Glutamatergic neuron (in vitro differentiated cells): ENCODE data around the gene BBS7. TPM values are rescaled to one million over a fixed set of nuclear protein-coding genes. Genes with fewer than 3 reads are reported as not detected.

Experiments used
- DNase-seq: peaks from one replicate; pipeline ENCODE4 v3.0.0; 2022
- H3K27ac Mint-ChIP-seq: one replicate; pipeline ENCODE4 v1.8.0; 2020; ENCODE audit warnings: mild to moderate bottlenecking, mixed read lengths, inconsistent platforms; ENCODE audit not compliant: unreplicated experiment
- H3K27me3 Mint-ChIP-seq: one replicate; pipeline ENCODE4 v1.8.0; 2020; ENCODE audit warnings: mild to moderate bottlenecking, moderate library complexity, mixed read lengths, inconsistent platforms; ENCODE audit not compliant: unreplicated experiment
- H3K36me3 Mint-ChIP-seq: one replicate; pipeline ENCODE4 v1.8.0; 2020; ENCODE audit warnings: mild to moderate bottlenecking, mixed read lengths, inconsistent platforms; ENCODE audit not compliant: unreplicated experiment
- H3K4me1 Mint-ChIP-seq: one replicate; pipeline ENCODE4 v1.8.0; 2020; ENCODE audit warnings: mild to moderate bottlenecking, low read depth, mixed read lengths, inconsistent platforms; ENCODE audit not compliant: unreplicated experiment
- H3K4me3 Mint-ChIP-seq: one replicate; pipeline ENCODE4 v1.8.0; 2020; ENCODE audit warnings: mild to moderate bottlenecking, mixed read lengths, inconsistent platforms; ENCODE audit not compliant: unreplicated experiment
- H3K9me3 Mint-ChIP-seq: one replicate; pipeline ENCODE4 v1.8.0; 2020; ENCODE audit warnings: mild to moderate bottlenecking, moderate library complexity, mixed read lengths, inconsistent platforms; ENCODE audit not compliant: unreplicated experiment
- CTCF ChIP-seq: fragments of 200-600 bp; sonication (generic); IDR thresholded peaks from one replicate; pipeline ENCODE4 v1.5.0; 2021; ENCODE audit not compliant: partially characterized antibody, unreplicated experiment
- total RNA-seq: library from RNA; stranded (reverse); fragmentation: NEBNext Ultra II Directional; extraction: Animal tissue kit (Norgen Biotek cat#: 25700); gene quantifications from one replicate; pipeline ENCODE4 v1.2.1, GENCODE V29; 2021; ENCODE audit not compliant: unreplicated experiment

BBS7 gene
- total RNA-seq, 1 donor from 2014 or later = 49.8 TPM

- Mint-ChIP-seq H3K4me3 (no peak overlapping the region), H3K9me3 (peaks cover 8% of the 10 kb centered on the region), H3K4me1 (peaks cover 14% of the 10 kb centered on the region), H3K36me3 (no peaks in the 10 kb centered on the region), H3K27ac (no peak overlapping the region), H3K27me3 (peaks cover 4% of the 10 kb centered on the region)
- no peak for DNase-seq
- no peak for TF ChIP-seq CTCF
These were observed 71.0 kb downstream of the BBS7 start for GRCh38 chr4:121799208-121799823.

GRCh38 chr4:121796283-121796682 lies 74.0 kb downstream of the BBS7 start:
- DNase-seq = no peak
- Mint-ChIP-seq H3K36me3 (no peaks in the 10 kb centered on the region), H3K4me1 (peaks cover 14% of the 10 kb centered on the region), H3K27me3 (peaks cover 3% of the 10 kb centered on the region), H3K4me3 (no peak overlapping the region), H3K27ac (no peak overlapping the region), H3K9me3 (peaks cover 7% of the 10 kb centered on the region)
- TF ChIP-seq CTCF = no peak

- H3K9me3 Mint-ChIP-seq = no peaks in the 10 kb centered on the region
- peaks cover 14% of the 10 kb centered on the region for H3K4me1 Mint-ChIP-seq
- H3K4me3 Mint-ChIP-seq = no peak overlapping the region
- TF ChIP-seq CTCF = no peak
- no peaks in the 10 kb centered on the region for H3K36me3 Mint-ChIP-seq
- H3K27ac Mint-ChIP-seq = no peak overlapping the region
- no peak for DNase-seq
- no peaks in the 10 kb centered on the region for H3K27me3 Mint-ChIP-seq
These were observed 75.6 kb downstream of the BBS7 start for GRCh38 chr4:121794505-121795188.

GRCh38 chr4:121792966-121793365 lies 77.3 kb downstream of the BBS7 start:
- H3K27ac Mint-ChIP-seq = no peak overlapping the region
- H3K36me3 Mint-ChIP-seq = no peaks in the 10 kb centered on the region
- H3K27me3 Mint-ChIP-seq = no peaks in the 10 kb centered on the region
- H3K4me3 Mint-ChIP-seq = no peak overlapping the region
- no peaks in the 10 kb centered on the region for H3K9me3 Mint-ChIP-seq
- no peak for DNase-seq
- H3K4me1 Mint-ChIP-seq = peaks cover 14% of the 10 kb centered on the region
- TF ChIP-seq CTCF = no peak

GRCh38 chr4:121791481-121791880 lies 78.8 kb downstream of the BBS7 start:
- no peak for TF ChIP-seq CTCF
- Mint-ChIP-seq H3K4me3 (no peak overlapping the region), H3K4me1 (peaks cover 14% of the 10 kb centered on the region), H3K27me3 (no peaks in the 10 kb centered on the region), H3K27ac (no peak overlapping the region), H3K36me3 (no peaks in the 10 kb centered on the region), H3K9me3 (no peaks in the 10 kb centered on the region)
- no peak for DNase-seq
